Measurements from ENCODE around the gene ASNSD1.

Gene ASNSD1

DNA sequence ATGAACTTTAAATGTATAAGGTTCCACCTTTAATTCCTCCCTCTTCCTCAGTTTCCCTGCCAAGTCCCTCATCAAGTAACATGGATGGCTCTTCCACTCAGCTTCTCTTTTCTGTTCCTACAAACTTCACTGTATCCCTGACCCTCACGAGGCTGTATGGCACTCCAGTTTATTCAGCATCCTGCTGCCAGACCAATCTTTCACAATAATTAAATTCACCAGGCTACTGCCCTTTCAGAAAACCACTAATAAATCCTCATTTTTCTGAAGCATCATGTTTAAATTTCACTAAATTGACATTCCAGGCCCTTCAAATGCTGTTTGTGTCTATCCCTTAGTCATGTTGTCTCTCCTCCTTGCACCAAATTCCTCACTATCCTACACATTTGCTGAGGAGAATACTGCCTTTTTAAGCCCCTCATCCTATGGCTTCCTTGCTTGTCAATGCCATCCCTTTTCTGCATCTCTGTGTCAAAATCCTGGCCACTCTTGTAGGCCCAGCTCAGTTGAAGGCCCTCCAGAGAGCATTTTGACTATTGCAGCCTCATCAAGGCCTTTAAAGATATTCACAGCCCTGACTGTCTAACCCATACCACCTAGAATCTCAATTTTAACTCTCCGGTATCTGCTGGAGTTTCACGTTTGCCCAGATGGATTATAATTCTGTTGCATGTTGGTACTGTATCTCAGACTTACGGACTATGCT, 22.8 kb upstream of the ASNSD1 start:
- in situ Hi-C loops (cut with HindIII; ENCODE audit: low pct_ligation_motif_present, low sequenced_read_pairs), result loop anchor here (25.0 kb wide), 1 partner anchor 176 kb away; no protein-coding TSS in a partner anchor
- Histone ChIP-seq H3K4me3 (ENCODE audit: low read depth, low read length) (no peak overlapping the region), H3K36me3 (replicated peaks) (no peaks in the 10 kb centered on the region), H3K27me3 (replicated peaks) (no peaks in the 10 kb centered on the region), H3K27ac (no peak overlapping the region)
- TF ChIP-seq CTCF (IDR thresholded peaks at IDR 0.05; ENCODE audit: low read depth, low read length, missing control alignments), result no peak
- DNase-seq, result no peak

- DNase-seq, result no peak
- no peak for TF ChIP-seq CTCF (IDR thresholded peaks at IDR 0.05; ENCODE audit: low read depth, low read length, missing control alignments)
- Histone ChIP-seq H3K36me3 (replicated peaks) (no peaks in the 10 kb centered on the region), H3K4me3 (ENCODE audit: low read depth, low read length) (no peak overlapping the region), H3K27ac (no peak overlapping the region), H3K27me3 (replicated peaks) (no peaks in the 10 kb centered on the region)
- in situ Hi-C loops (cut with HindIII; ENCODE audit: low pct_ligation_motif_present, low sequenced_read_pairs), result loop anchor here (25.0 kb wide), 1 partner anchor 177 kb away; no protein-coding TSS in a partner anchor
Measured at GRCh38 chr2:189639007-189639609, 22.2 kb upstream of the ASNSD1 start.

GRCh38 chr2:189641002-189641401, 20.3 kb upstream of the ASNSD1 start:
- no peak overlapping the region for H3K4me3 ChIP-seq (ENCODE audit: low read depth, low read length)
- no peaks in the 10 kb centered on the region for H3K27me3 ChIP-seq (replicated peaks)
- no peak for DNase-seq
- in situ Hi-C loops (cut with HindIII; ENCODE audit: low pct_ligation_motif_present, low sequenced_read_pairs), result loop anchor here (25.0 kb wide), 1 partner anchor 179 kb away; no protein-coding TSS in a partner anchor
- TF ChIP-seq CTCF (IDR thresholded peaks at IDR 0.05; ENCODE audit: low read depth, low read length, missing control alignments), result no peak
- H3K27ac ChIP-seq, result no peak overlapping the region
- no peaks in the 10 kb centered on the region for H3K36me3 ChIP-seq (replicated peaks)

DNA sequence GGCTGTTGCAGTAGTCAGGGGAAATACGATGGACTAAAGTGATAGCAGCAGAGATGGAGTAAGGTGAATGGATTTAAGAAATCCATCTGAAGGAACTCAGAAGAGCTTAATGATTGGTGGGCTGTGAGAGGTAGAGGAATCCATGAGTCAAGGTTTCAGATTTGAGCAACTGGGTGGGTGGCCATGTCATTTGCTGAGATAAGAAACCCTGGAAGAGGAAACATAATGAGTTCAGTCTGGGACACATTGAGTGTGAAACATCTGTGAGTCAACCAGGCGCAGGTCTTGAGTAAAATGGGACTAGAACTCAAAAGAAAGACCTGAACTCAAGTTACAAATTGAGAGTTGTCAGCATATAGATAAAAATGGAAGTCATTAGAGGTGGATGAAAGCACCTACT, 19.7 kb upstream of the ASNSD1 start:
- no peaks in the 10 kb centered on the region for H3K27me3 ChIP-seq (replicated peaks)
- H3K27ac ChIP-seq, result no peak overlapping the region
- H3K4me3 ChIP-seq (ENCODE audit: low read depth, low read length), result no peak overlapping the region
- no peak for TF ChIP-seq CTCF (IDR thresholded peaks at IDR 0.05; ENCODE audit: low read depth, low read length, missing control alignments)
- peak; percentile 54 for DNase-seq
- H3K36me3 ChIP-seq (replicated peaks), result no peaks in the 10 kb centered on the region
- in situ Hi-C loops (cut with HindIII; ENCODE audit: low pct_ligation_motif_present, low sequenced_read_pairs), result loop anchor here (25.0 kb wide), 1 partner anchor 179 kb away; no protein-coding TSS in a partner anchor

DNA sequence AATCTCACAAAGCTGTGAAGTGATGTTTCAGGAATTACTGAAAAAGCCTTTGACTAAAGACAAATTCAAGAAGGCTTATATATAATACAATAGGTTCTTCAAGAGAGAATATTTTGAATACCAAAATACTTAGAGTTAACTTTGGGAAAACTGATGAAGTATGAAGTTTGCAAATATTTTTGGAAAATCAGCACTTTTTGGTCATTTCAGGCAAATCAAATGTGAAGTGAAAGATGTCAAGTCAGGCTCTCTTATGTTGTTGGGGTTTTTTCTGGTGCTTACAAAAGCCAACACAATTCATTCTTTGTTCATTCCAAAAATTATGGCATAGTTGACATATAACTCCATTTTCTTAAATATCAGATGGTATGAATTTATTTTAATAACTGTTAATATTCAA, 14.7 kb upstream of the ASNSD1 start:
- DNase-seq, result no peak
- no peaks in the 10 kb centered on the region for H3K36me3 ChIP-seq (replicated peaks)

More for the DNA sequence above, 14.7 kb upstream of the ASNSD1 start:
- in situ Hi-C loops (cut with HindIII; ENCODE audit: low pct_ligation_motif_present, low sequenced_read_pairs), result loop anchor here (25.0 kb wide), 1 partner anchor 184 kb away; no protein-coding TSS in a partner anchor
- no peak for TF ChIP-seq CTCF (IDR thresholded peaks at IDR 0.05; ENCODE audit: low read depth, low read length, missing control alignments)
- Histone ChIP-seq H3K27me3 (replicated peaks) (no peaks in the 10 kb centered on the region), H3K4me3 (ENCODE audit: low read depth, low read length) (no peak overlapping the region), H3K27ac (no peak overlapping the region)

Measured in brain microvascular endothelial cell (primary cell).